IMR-90 (cell line): Measurements from ENCODE around the gene KAT2B.

Experiments used
- CEBPB ChIP-seq: IDR thresholded peaks from 2 replicates; pipeline ENCODE4 v1.6.1; 2012; ENCODE audit warnings: low read depth, low read length, improper control_type of control experiment
- MAFK ChIP-seq: IDR thresholded peaks from 2 replicates; pipeline ENCODE4 v1.6.1; 2012; ENCODE audit warnings: low read depth, low read length, improper control_type of control experiment
- MAZ ChIP-seq: IDR thresholded peaks from 2 replicates; pipeline ENCODE4 v1.6.1; 2012; ENCODE audit warnings: low read depth, mild to moderate bottlenecking, low read length, improper control_type of control experiment, moderate library complexity, borderline replicate concordance
- MXI1 ChIP-seq: IDR thresholded peaks from 2 replicates; pipeline ENCODE4 v1.6.1; 2012; ENCODE audit warnings: low read depth, mild to moderate bottlenecking, low read length, moderate library complexity, borderline replicate concordance
- NFE2L2 ChIP-seq: fragments of 150-350 bp; IDR thresholded peaks from 2 replicates; pipeline ENCODE4 v1.6.1; 2016; ENCODE audit warnings: low read depth, mild to moderate bottlenecking, low read length
- POLR2A ChIP-seq: IDR thresholded peaks from 2 replicates; pipeline ENCODE4 v1.6.1; 2012; ENCODE audit warnings: mild to moderate bottlenecking, low read depth, low read length
- RAD21 ChIP-seq: IDR thresholded peaks from 2 replicates; pipeline ENCODE4 v1.6.1; 2012; ENCODE audit warnings: low read length, improper control_type of control experiment
- RCOR1 ChIP-seq: IDR thresholded peaks from 2 replicates; pipeline ENCODE4 v1.6.1; 2012; ENCODE audit warnings: mild to moderate bottlenecking, low read length, improper control_type of control experiment; ENCODE audit not compliant: insufficient replicate concordance
- TF ChIP-seq, protein P1 (sequence below): conservative IDR thresholded peaks from 2 replicates; pipeline ENCODE4 v1.5.1; 2012; ENCODE audit warnings: mild to moderate bottlenecking, low read depth, low read length, improper control_type of control experiment
- TF ChIP-seq, protein P2 (sequence below): fragments of 150-350 bp; IDR thresholded peaks from 2 replicates; pipeline ENCODE4 v1.6.1; 2017; ENCODE audit warnings: mild to moderate bottlenecking, antibody characterized with exemption, low read length, low read depth
- TF ChIP-seq, protein P3 (sequence below): fragments of 150-350 bp; IDR thresholded peaks from 2 replicates; pipeline ENCODE4 v1.6.1; 2016; ENCODE audit warnings: low read depth, mild to moderate bottlenecking, low read length, moderate library complexity, borderline replicate concordance

DNA sequence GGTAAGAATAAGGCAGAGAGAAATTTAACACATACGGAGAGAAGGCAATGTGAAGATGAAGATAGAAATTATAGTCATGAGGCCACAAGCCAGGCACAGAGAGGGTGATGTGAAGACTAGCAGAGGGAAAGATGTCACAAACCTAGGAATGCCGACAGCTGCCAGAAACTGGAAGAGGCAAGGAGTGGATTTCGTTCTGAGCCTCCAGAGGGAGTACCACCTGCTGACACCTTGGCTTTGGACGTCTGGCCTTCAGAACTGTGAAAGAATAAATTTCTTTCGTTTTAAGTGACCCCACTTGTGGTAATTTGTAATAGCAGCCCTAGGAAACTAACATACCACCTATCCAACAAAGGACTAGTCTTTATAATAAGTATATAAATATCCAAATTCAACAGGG lies 150.7 kb downstream of the KAT2B start:
- TF ChIP-seq POLR2A = no peak
- TF ChIP-seq, protein P1, sequence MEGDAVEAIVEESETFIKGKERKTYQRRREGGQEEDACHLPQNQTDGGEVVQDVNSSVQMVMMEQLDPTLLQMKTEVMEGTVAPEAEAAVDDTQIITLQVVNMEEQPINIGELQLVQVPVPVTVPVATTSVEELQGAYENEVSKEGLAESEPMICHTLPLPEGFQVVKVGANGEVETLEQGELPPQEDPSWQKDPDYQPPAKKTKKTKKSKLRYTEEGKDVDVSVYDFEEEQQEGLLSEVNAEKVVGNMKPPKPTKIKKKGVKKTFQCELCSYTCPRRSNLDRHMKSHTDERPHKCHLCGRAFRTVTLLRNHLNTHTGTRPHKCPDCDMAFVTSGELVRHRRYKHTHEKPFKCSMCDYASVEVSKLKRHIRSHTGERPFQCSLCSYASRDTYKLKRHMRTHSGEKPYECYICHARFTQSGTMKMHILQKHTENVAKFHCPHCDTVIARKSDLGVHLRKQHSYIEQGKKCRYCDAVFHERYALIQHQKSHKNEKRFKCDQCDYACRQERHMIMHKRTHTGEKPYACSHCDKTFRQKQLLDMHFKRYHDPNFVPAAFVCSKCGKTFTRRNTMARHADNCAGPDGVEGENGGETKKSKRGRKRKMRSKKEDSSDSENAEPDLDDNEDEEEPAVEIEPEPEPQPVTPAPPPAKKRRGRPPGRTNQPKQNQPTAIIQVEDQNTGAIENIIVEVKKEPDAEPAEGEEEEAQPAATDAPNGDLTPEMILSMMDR = no peak
- TF ChIP-seq, protein P2, sequence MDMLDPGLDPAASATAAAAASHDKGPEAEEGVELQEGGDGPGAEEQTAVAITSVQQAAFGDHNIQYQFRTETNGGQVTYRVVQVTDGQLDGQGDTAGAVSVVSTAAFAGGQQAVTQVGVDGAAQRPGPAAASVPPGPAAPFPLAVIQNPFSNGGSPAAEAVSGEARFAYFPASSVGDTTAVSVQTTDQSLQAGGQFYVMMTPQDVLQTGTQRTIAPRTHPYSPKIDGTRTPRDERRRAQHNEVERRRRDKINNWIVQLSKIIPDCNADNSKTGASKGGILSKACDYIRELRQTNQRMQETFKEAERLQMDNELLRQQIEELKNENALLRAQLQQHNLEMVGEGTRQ = no peak
- TF ChIP-seq MXI1 = no peak
- no peak for TF ChIP-seq RCOR1
- TF ChIP-seq RAD21 = no peak
- TF ChIP-seq, protein P3, sequence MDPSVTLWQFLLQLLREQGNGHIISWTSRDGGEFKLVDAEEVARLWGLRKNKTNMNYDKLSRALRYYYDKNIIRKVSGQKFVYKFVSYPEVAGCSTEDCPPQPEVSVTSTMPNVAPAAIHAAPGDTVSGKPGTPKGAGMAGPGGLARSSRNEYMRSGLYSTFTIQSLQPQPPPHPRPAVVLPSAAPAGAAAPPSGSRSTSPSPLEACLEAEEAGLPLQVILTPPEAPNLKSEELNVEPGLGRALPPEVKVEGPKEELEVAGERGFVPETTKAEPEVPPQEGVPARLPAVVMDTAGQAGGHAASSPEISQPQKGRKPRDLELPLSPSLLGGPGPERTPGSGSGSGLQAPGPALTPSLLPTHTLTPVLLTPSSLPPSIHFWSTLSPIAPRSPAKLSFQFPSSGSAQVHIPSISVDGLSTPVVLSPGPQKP = no peak
- TF ChIP-seq MAZ = no peak
- no peak for TF ChIP-seq NFE2L2
- no peak for TF ChIP-seq CEBPB
- no peak for TF ChIP-seq MAFK
